ENCODE measurements around the gene EEF1AKMT2.
A peak's percentile ranks its signal among the peaks of the same experiment; 100 is the strongest.

Gene EEF1AKMT2

DNA sequence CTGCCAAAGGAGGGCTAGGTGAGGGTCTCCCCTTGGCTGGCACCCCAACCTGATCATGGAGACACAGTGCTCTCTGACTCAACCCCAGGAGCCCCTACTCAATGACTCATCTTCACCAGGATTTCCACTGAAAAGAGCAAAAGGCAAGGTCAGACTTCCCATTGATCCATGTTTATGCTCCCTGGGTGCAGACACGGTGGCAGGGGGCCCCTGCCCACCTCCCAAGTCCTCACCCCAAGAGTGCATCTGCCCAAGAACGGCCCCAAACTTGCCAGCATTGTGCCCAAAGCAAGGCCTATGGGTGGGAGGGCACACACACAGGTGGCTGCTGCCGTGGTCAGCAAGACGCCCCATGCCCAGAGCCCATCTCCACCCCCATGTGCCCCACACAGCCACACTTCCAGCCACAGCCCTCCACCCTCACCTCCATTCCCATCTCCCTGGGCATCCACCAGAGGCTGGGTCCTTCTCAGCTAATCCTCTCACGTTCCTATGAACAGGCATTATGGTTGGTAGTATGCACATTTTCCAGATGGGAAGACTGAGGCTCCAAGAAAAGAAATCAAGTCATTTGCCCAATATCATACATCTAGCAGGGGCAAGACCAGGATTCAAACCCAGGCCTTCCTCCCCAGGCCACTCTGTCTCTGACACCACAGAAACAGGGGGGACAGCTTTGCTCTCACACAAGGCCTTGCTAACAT, 78.8 kb downstream of the EEF1AKMT2 start:
- Histone ChIP-seq H3K36me3 (replicated peaks) (no peaks in the 10 kb centered on the region), H3K27me3 (replicated peaks) (no peaks in the 10 kb centered on the region), H3K27ac (no peak overlapping the region), H3K4me3 (ENCODE audit: low read depth, low read length) (no peak overlapping the region)
- DNase-seq, result no peak
- in situ Hi-C loops (cut with HindIII; ENCODE audit: low pct_ligation_motif_present, low sequenced_read_pairs), result no loop called here
- TF ChIP-seq, protein P1, sequence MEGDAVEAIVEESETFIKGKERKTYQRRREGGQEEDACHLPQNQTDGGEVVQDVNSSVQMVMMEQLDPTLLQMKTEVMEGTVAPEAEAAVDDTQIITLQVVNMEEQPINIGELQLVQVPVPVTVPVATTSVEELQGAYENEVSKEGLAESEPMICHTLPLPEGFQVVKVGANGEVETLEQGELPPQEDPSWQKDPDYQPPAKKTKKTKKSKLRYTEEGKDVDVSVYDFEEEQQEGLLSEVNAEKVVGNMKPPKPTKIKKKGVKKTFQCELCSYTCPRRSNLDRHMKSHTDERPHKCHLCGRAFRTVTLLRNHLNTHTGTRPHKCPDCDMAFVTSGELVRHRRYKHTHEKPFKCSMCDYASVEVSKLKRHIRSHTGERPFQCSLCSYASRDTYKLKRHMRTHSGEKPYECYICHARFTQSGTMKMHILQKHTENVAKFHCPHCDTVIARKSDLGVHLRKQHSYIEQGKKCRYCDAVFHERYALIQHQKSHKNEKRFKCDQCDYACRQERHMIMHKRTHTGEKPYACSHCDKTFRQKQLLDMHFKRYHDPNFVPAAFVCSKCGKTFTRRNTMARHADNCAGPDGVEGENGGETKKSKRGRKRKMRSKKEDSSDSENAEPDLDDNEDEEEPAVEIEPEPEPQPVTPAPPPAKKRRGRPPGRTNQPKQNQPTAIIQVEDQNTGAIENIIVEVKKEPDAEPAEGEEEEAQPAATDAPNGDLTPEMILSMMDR (IDR thresholded peaks at IDR 0.05; ENCODE audit: low read depth, low read length, missing control alignments), result no peak

DNA sequence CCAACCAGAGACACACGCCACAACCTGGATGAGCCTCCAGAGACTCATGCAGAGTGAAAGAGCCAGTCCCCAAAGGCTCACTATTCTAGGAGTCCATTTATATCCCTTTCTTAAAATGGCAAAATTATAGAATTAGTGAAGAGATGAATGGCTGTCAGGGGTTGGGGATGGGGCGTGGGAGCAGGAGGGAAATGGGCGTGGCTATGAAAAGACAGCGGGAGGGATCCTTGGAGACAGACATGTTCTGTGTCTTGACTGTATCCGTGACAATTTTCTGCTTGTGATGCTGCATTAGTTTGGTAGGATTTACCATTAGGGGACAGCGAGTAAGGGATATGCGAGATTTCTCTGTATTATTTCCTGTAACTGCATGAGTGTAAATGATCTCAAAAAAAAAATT, 80.5 kb downstream of the EEF1AKMT2 start:
- in situ Hi-C loops (cut with HindIII; ENCODE audit: low pct_ligation_motif_present, low sequenced_read_pairs), result no loop called here
- no peaks in the 10 kb centered on the region for H3K36me3 ChIP-seq (replicated peaks)
- TF ChIP-seq, protein P1 (IDR thresholded peaks at IDR 0.05; ENCODE audit: low read depth, low read length, missing control alignments), result no peak
- H3K27ac ChIP-seq, result no peak overlapping the region
- no peaks in the 10 kb centered on the region for H3K27me3 ChIP-seq (replicated peaks)
- no peak for DNase-seq
- no peak overlapping the region for H3K4me3 ChIP-seq (ENCODE audit: low read depth, low read length)

DNA sequence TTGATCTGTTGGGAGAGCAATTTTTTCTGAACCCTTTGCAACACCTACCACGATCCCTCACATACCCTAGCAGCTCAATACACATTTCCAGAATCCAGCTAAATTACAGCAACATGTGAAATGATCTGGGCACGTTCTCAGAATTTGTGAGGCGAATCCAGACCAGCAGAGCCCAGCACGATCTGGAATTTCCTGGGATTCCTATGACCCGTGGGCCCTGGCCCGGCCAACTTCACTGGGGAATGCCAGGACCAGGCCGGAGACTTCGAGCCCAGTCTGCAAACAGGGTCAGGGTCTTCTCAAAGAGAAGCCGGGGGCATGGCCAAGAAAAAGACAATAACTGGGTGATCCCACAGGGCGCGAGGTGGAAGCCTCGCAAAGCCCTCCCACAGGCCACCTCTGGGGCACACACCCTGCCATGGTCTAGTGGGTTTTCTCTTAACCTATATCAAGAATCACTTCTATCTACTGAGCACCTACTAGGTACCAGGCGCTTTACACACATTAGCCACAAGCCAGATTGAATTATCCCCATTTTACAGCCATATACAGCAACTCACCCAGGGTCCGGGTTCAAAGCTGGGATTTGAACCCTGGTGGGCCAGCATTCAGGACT, 81.3 kb downstream of the EEF1AKMT2 start:
- in situ Hi-C loops (cut with HindIII; ENCODE audit: low pct_ligation_motif_present, low sequenced_read_pairs), result no loop called here
- no peak for DNase-seq
- TF ChIP-seq, protein P1 (IDR thresholded peaks at IDR 0.05; ENCODE audit: low read depth, low read length, missing control alignments), result no peak
- Histone ChIP-seq H3K4me3 (ENCODE audit: low read depth, low read length) (no peak overlapping the region), H3K27me3 (replicated peaks) (no peaks in the 10 kb centered on the region), H3K36me3 (replicated peaks) (no peaks in the 10 kb centered on the region), H3K27ac (no peak overlapping the region)

DNA sequence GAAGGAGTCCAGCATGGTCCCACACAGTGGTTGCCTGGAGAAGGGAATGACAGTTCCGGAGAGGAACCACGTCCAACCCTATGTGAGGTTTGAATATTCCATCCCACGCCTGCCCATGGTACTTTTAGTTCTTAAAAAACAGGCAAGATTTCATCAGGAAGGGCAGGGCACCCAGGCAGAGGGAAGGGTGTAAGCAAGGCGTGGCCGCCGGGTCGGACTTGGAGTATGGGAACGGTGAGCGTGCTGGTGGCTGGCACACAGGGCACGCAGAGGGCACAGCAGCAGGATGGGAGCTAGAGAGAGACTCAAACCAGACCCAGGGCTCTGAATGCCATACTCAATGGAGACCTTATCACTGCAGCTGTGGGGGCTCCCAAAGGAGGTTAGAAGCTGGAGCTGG, 81.8 kb downstream of the EEF1AKMT2 start:
- Histone ChIP-seq H3K4me3 (ENCODE audit: low read depth, low read length) (no peak overlapping the region), H3K36me3 (replicated peaks) (no peaks in the 10 kb centered on the region), H3K27me3 (replicated peaks) (no peaks in the 10 kb centered on the region), H3K27ac (no peak overlapping the region)
- no peak for DNase-seq
- in situ Hi-C loops (cut with HindIII; ENCODE audit: low pct_ligation_motif_present, low sequenced_read_pairs), result no loop called here
- TF ChIP-seq, protein P1 (IDR thresholded peaks at IDR 0.05; ENCODE audit: low read depth, low read length, missing control alignments), result no peak

DNA sequence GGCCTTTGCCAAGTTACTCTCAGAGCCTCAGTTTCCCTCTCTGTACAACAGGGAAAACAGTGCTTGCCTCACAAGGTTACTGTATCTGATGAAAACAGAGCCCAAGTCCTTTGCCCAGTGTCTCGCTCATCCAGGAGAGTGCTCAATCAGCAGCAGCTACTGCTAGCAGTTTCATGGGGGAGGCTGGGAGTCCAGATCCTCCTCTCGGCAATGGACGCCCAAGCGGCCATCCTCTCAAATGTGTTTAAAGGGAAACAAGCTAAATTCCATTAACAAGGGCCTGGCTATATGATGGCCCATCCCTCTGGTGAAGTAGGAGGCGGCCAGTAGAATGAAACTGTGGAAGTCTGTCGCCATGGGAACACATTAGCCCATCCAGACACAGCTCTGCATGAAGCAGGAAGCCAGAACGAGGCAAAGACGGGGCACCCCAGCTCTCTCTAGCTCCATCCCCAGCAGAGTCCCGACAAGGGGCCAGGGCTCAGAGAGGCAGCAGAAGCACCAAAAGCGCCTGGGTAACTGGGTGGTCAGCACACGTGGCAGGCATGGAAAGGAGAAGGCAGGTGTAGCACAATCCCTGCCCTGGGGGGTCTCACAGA, 82.7 kb downstream of the EEF1AKMT2 start:
- Histone ChIP-seq H3K36me3 (replicated peaks) (peaks cover 2% of the 10 kb centered on the region), H3K27me3 (replicated peaks) (no peaks in the 10 kb centered on the region), H3K4me3 (ENCODE audit: low read depth, low read length) (no peak overlapping the region), H3K27ac (no peak overlapping the region)
- TF ChIP-seq, protein P1 (IDR thresholded peaks at IDR 0.05; ENCODE audit: low read depth, low read length, missing control alignments), result no peak
- in situ Hi-C loops (cut with HindIII; ENCODE audit: low pct_ligation_motif_present, low sequenced_read_pairs), result no loop called here
- peak; percentile 32 for DNase-seq
